Measurements from ENCODE around the gene SEC16B.

The SEC16B gene

GRCh38 chr1:177921590-177921989 is 48.3 kb downstream of the SEC16B start:
- H3K79me2 ChIP-seq (ENCODE audit: insufficient read depth, low read depth), result no peaks in the 10 kb centered on the region
- H3K27me3 ChIP-seq (ENCODE audit: insufficient read depth, low read depth), result no peaks in the 10 kb centered on the region
- H4K20me1 ChIP-seq (ENCODE audit: insufficient read depth), result no peaks in the 10 kb centered on the region
- no peak for TF ChIP-seq CTCF (conservative IDR thresholded peaks at IDR 0.05; ENCODE audit: low read depth, low read length)
- H3K4me2 ChIP-seq, result no peak overlapping the region
- H3K4me3 ChIP-seq (IDR thresholded peaks at IDR 0.05; ENCODE audit: insufficient read depth, low read depth, low read length), result no peak overlapping the region
- H3K4me1 ChIP-seq (ENCODE audit: low read depth, poor library complexity, severe bottlenecking), result no peaks in the 10 kb centered on the region
- H3K9ac ChIP-seq, result no peak overlapping the region
- H3K36me3 ChIP-seq (ENCODE audit: insufficient read depth), result no peaks in the 10 kb centered on the region
- H3K27ac ChIP-seq, result no peak overlapping the region
- no peak overlapping the region for H2AFZ ChIP-seq (ENCODE audit: low read depth)

DNA sequence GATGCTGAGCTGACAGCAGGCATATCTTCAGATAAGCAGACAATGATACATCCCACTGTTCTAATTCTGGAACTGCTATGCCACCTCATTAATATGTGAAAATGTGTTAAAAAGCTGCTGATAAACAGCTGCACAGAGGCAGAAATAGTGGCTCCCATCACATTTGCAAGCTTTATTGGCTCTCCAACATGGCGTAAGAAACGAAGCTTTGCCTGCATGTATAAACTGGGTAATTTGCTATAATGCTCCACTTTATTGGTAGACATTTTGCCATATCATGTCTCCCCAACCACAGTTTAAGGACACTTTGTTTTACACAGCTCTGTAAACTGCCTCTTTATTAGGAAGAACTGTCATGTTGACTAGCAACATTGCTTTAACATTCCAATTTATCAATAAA is 49.8 kb downstream of the SEC16B start:
- no peak overlapping the region for H3K4me2 ChIP-seq
- H3K36me3 ChIP-seq (ENCODE audit: insufficient read depth), result no peaks in the 10 kb centered on the region
- H3K27ac ChIP-seq, result no peak overlapping the region
- no peak overlapping the region for H2AFZ ChIP-seq (ENCODE audit: low read depth)
- H4K20me1 ChIP-seq (ENCODE audit: insufficient read depth), result no peaks in the 10 kb centered on the region
- no peak for TF ChIP-seq CTCF (conservative IDR thresholded peaks at IDR 0.05; ENCODE audit: low read depth, low read length)
- no peaks in the 10 kb centered on the region for H3K79me2 ChIP-seq (ENCODE audit: insufficient read depth, low read depth)
- no peak overlapping the region for H3K9ac ChIP-seq
- H3K4me1 ChIP-seq (ENCODE audit: low read depth, poor library complexity, severe bottlenecking), result no peaks in the 10 kb centered on the region
- no peaks in the 10 kb centered on the region for H3K27me3 ChIP-seq (ENCODE audit: insufficient read depth, low read depth)
- H3K4me3 ChIP-seq (IDR thresholded peaks at IDR 0.05; ENCODE audit: insufficient read depth, low read depth, low read length), result no peak overlapping the region

DNA sequence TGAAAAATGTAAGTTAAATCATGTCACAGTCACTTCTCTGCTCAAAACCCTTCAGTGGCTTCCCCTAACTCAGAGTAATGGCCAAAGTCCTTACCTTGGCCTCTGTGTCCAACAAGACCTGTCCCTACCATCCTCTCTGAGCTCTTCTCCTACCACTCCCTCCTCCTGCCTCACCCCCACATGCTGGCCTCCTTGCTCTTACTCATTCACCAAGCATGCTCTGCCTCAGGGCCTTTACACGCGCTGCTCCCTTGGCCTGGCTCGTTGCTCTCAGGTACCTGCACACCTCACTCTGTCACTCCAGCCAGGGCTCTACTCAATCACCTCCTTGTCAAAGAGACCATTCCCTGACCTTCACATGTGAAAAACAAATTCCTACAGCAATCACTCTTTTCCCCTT is 54.2 kb downstream of the SEC16B start:
- H3K36me3 ChIP-seq (ENCODE audit: insufficient read depth), result no peaks in the 10 kb centered on the region
- H3K4me3 ChIP-seq (IDR thresholded peaks at IDR 0.05; ENCODE audit: insufficient read depth, low read depth, low read length), result no peak overlapping the region
- H2AFZ ChIP-seq (ENCODE audit: low read depth), result no peak overlapping the region
- H3K27me3 ChIP-seq (ENCODE audit: insufficient read depth, low read depth), result no peaks in the 10 kb centered on the region
- no peaks in the 10 kb centered on the region for H4K20me1 ChIP-seq (ENCODE audit: insufficient read depth)
- H3K4me1 ChIP-seq (ENCODE audit: low read depth, poor library complexity, severe bottlenecking), result no peaks in the 10 kb centered on the region
- H3K27ac ChIP-seq, result no peak overlapping the region
- no peak for TF ChIP-seq CTCF (conservative IDR thresholded peaks at IDR 0.05; ENCODE audit: low read depth, low read length)
- no peaks in the 10 kb centered on the region for H3K79me2 ChIP-seq (ENCODE audit: insufficient read depth, low read depth)
- H3K4me2 ChIP-seq, result no peak overlapping the region
- H3K9ac ChIP-seq, result no peak overlapping the region

- H3K27ac ChIP-seq, result no peak overlapping the region
Measured at GRCh38 chr1:177914603-177915002, 55.3 kb downstream of the SEC16B start.

More at GRCh38 chr1:177914603-177915002, 55.3 kb downstream of the SEC16B start:
- no peaks in the 10 kb centered on the region for H3K27me3 ChIP-seq (ENCODE audit: insufficient read depth, low read depth)
- H3K4me3 ChIP-seq (IDR thresholded peaks at IDR 0.05; ENCODE audit: insufficient read depth, low read depth, low read length), result no peak overlapping the region
- no peak overlapping the region for H2AFZ ChIP-seq (ENCODE audit: low read depth)
- H3K4me2 ChIP-seq, result no peak overlapping the region
- no peaks in the 10 kb centered on the region for H3K79me2 ChIP-seq (ENCODE audit: insufficient read depth, low read depth)
- H4K20me1 ChIP-seq (ENCODE audit: insufficient read depth), result no peaks in the 10 kb centered on the region
- no peak for TF ChIP-seq CTCF (conservative IDR thresholded peaks at IDR 0.05; ENCODE audit: low read depth, low read length)
- no peaks in the 10 kb centered on the region for H3K36me3 ChIP-seq (ENCODE audit: insufficient read depth)
- H3K4me1 ChIP-seq (ENCODE audit: low read depth, poor library complexity, severe bottlenecking), result no peaks in the 10 kb centered on the region
- H3K9ac ChIP-seq, result no peak overlapping the region
